Activated T-helper 17 cell treated with anti-CD3 and anti-CD28 coated beads, Interleukin-2, amount 50 U/mL, for 72 hours (primary cell): ENCODE data around the gene LAMA5. TPM values are rescaled to one million over a fixed set of nuclear protein-coding genes. Genes with fewer than 3 reads are reported as not detected.

Experiments
- ATAC-seq: fragments of 150-1000 bp; cut with Tn5 transposase; replicated peaks from 2 replicates; pipeline ENCODE4 v1.10.0; 2021; ENCODE audit warnings: mild to moderate bottlenecking, moderate library complexity
- H3K27ac Mint-ChIP-seq: one replicate; pipeline ENCODE4 v1.8.0; 2022; ENCODE audit warnings: mixed read lengths
- H3K27me3 Mint-ChIP-seq: one replicate; pipeline ENCODE4 v1.8.0; 2022; ENCODE audit warnings: mixed read lengths
- H3K36me3 Mint-ChIP-seq: one replicate; pipeline ENCODE4 v1.8.0; 2022; ENCODE audit warnings: low read depth, mild to moderate bottlenecking, mixed read lengths
- H3K4me1 Mint-ChIP-seq: one replicate; pipeline ENCODE4 v1.8.0; 2022; ENCODE audit warnings: mixed read lengths
- H3K4me3 Mint-ChIP-seq: one replicate; pipeline ENCODE4 v1.8.0; 2022; ENCODE audit warnings: mild to moderate bottlenecking, mixed read lengths
- H3K9me3 Mint-ChIP-seq: one replicate; pipeline ENCODE4 v1.8.0; 2022; ENCODE audit warnings: mixed read lengths
- total RNA-seq, 2 donors: library from RNA; stranded (reverse); gene quantifications; one replicate each; pipeline ENCODE4 v1.2.3, GENCODE V29; 2022

Gene LAMA5
- total RNA-seq, 2 donors from 2014 or later: 0.29 to 0.39 TPM

DNA sequence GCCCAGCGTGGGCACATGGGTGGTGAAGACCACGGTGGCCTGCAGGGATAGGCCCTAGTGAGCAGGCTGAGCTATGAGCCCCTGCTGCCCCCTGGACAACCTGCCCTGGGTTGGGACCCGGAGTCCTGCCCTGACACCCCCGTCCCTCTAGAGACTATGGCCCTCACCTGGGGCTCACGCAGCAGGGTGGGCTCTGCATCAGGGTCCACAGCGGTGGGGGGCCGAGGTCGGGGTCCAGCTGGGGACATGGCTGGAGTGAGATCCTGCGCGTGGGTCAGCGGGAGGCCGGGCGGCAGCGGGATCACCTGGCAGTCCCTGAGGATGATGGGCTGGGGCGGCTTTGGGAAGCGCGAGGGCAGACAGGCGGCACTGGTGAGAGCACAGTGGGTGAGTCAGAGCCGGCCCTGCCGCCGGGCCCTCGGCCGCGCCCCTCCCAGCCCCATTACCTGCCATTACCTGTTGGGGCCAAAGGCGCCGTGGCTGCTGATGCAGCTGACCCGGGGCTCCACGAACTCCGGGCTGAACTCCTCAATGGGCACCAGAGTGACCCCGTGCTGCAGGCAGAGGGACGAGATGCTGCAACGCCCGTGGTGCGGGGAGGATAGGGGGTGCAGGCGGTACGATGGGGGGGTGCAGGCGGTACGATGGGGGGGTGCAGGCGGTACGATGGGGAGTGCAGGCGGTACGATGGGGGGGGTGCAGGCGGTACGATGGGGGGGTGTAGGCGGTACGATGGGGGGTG is 36.4 kb downstream of the LAMA5 start:
- Mint-ChIP-seq H3K9me3 (no peaks in the 10 kb centered on the region), H3K36me3 (no peaks in the 10 kb centered on the region), H3K4me3 (no peak overlapping the region), H3K27ac (no peak overlapping the region), H3K27me3 (no peaks in the 10 kb centered on the region), H3K4me1 (no peaks in the 10 kb centered on the region)
- no peak for ATAC-seq

DNA sequence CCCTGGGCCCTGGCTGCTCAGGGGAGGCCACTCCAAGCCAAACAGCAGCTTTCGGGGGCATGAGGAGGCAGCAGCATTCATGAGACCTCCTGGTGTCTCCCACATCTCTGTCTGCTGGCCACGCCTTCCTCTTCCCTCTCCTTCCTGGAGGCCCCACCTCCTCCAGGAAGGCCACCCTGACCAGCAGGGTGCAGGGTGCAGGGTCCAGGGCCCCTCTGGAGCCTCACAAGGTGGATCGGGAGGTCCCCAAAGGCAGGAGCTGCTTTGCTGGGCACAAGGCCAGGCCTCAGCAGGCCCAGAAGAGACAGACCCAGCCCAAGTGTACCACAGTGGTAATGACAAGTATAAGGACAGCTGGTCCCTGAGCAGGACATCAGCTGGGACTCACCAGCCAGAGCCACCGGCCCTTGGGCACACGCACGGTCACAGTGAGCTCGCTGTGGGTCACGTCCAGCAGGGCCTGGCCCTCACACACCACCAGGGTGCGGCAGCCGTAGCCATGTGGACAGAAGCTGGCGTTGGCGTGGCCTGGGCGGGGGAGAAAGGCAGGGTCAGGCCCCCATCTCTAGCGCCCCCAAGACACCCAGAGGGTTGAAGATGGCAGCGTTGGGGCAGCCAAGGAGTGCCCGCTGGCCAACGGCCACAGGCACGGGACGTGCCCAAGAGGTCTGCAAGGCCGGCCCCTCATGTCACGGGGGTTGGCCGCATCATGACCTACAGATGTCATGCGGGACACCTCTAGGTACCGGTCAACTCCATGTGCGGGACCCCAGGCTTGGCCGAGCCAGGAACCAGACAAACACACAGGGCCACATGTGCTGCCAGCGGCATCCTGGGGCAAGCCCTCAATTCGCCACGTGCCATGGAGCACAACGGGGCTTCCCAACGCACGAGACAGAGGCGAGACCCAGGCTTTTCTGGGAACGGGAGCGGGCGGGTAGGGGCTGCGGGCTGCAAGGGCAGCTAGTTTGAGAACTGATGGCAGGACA is 37.4 kb downstream of the LAMA5 start:
- H3K4me1 Mint-ChIP-seq: no peaks in the 10 kb centered on the region
- ATAC-seq: no peak

DNA sequence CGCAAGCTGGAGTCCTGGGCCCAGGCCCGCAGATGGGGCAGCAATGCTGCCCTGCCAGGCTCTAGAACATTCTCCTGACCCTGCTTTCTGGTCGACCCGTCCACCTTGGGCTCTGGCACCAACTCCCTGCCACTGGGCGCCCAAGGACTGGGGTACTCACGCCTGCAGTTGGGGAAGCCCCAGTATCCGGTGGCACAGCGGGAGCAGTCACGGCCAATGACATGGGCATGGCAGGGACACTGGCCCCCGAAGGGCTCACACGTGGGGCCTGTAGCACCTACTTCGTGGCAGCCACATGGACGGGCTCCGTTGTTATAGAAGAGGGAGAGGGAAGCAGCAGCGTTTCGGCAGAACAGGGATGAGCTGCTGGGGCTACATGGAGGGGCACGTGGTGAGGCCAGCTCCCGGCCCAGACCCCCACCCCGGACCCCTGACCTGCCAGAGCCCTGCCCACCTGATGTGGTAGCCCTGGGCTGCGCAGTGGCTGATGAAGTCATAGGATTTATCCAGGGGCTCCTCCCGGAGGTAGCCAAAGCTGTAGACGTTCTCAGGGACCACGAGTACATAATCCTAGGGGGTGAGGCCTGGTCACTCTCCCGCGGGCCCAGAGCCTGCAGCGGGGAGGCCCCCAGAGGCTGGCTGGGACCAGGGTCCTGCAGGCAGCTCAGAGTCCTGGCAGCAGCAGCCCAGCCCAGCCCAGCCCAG is 38.3 kb downstream of the LAMA5 start:
- H3K4me3 Mint-ChIP-seq: no peak overlapping the region
- H3K9me3 Mint-ChIP-seq: no peaks in the 10 kb centered on the region
- H3K27me3 Mint-ChIP-seq: no peaks in the 10 kb centered on the region
- no peak overlapping the region for H3K27ac Mint-ChIP-seq
- no peak for ATAC-seq
- no peaks in the 10 kb centered on the region for H3K36me3 Mint-ChIP-seq
- H3K4me1 Mint-ChIP-seq: no peaks in the 10 kb centered on the region

More for the DNA sequence above, 37.4 kb downstream of the LAMA5 start:
- Mint-ChIP-seq H3K4me3 (no peak overlapping the region), H3K9me3 (no peaks in the 10 kb centered on the region), H3K36me3 (no peaks in the 10 kb centered on the region), H3K27me3 (no peaks in the 10 kb centered on the region), H3K27ac (no peak overlapping the region)

DNA sequence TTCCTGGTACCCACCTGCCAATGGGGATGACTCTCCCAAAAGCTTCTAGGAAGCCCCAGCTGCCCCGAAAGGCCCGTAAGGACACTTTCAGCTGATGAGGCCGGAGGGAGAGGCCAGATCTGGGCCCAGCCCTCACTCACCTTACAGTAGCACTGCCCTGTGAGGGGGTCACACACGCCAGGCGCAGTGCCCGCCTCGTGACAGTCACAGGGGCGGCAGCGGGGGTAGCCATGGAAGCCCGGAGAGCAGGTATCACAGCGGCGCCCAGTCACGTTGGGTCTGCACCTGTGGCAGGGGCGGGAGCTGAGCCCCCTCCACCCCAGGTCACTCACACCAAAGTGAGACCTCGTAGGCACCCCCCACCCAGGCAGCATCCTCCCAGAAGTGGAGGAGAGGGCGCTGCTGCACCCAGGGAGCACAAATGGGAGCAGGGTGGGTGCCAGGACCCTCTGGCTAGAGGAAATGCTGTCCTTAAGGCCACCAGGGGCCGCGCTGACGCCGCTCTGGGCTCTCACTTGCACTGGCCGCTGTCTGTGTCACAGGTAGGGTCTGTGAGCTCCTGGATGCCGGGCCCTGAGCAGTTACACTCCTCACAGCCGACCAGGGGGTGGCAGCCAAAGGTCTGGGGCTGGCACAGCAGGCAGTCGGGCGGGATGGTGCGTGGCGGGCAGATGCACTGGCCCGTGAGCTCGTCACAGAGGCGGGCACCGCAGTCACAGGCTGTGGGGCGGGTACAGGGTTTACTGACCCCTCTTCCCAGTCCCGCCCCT is 39.2 kb downstream of the LAMA5 start:
- H3K4me1 Mint-ChIP-seq: no peaks in the 10 kb centered on the region
- H3K9me3 Mint-ChIP-seq: no peaks in the 10 kb centered on the region
- ATAC-seq: no peak
- no peak overlapping the region for H3K4me3 Mint-ChIP-seq
- H3K27me3 Mint-ChIP-seq: no peaks in the 10 kb centered on the region
- no peak overlapping the region for H3K27ac Mint-ChIP-seq
- no peaks in the 10 kb centered on the region for H3K36me3 Mint-ChIP-seq

DNA sequence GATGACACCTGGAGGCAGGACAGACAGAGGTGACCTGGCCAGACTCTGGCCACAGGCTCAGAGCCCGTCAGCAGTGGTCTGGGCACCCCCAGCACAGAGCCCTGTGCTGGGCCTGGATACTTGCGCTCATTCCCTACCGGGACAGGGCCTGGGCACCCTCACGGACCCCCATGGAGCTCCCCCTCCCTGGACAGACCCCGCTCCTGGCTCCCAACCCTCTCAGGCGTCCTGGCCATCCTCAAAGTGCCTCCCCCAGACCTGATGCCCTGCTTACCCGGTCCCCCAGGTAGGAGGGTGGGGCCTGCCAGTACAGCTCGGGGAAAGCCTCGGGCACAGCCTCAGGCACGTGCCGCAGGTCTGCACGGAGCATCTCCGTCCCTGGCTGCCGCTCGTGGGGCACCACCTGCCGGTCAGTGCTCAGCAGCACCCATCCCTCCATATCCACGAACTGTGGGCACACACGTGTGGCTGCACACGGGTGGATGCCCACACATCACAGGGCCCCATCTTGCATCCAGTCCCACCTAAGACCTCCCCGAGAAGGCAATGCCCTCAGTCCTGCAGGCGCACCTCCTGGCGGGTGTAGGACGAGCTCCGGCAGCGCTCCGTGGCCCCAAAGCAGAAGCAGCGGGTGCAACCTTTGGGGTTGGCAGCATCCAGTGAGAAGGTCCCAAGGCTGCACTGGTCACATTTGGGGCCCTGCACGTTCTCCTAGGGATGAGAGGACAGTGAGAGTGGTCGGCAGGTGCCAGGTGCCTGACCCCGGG is 40.0 kb downstream of the LAMA5 start:
- ATAC-seq: no peak
- Mint-ChIP-seq H3K9me3 (no peaks in the 10 kb centered on the region), H3K4me1 (no peaks in the 10 kb centered on the region), H3K36me3 (no peaks in the 10 kb centered on the region), H3K27me3 (no peaks in the 10 kb centered on the region), H3K27ac (no peak overlapping the region), H3K4me3 (no peak overlapping the region)

DNA sequence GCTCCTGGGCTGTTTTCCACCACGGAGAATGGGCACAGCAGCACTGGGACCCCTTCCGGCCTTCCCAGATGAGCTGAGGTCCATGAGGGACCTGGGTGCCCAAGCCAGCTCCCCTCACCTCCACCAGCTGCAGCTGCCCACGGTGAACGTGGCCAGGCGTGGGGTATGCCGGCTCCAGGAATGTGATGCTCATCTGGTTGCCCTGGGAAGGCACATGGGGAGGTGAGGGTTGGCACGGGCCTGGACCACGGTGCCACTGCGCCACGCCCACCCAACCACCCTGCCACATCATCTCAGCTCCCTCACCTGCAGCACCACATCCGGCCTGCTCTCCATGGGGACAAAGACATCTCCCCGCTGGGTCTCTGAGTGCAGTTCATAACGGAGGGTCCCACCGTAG is 40.6 kb downstream of the LAMA5 start:
- H3K9me3 Mint-ChIP-seq: no peaks in the 10 kb centered on the region
- ATAC-seq: no peak
- H3K27ac Mint-ChIP-seq: no peak overlapping the region
- H3K36me3 Mint-ChIP-seq: no peaks in the 10 kb centered on the region
- no peaks in the 10 kb centered on the region for H3K27me3 Mint-ChIP-seq
- H3K4me1 Mint-ChIP-seq: no peaks in the 10 kb centered on the region
- no peak overlapping the region for H3K4me3 Mint-ChIP-seq

DNA sequence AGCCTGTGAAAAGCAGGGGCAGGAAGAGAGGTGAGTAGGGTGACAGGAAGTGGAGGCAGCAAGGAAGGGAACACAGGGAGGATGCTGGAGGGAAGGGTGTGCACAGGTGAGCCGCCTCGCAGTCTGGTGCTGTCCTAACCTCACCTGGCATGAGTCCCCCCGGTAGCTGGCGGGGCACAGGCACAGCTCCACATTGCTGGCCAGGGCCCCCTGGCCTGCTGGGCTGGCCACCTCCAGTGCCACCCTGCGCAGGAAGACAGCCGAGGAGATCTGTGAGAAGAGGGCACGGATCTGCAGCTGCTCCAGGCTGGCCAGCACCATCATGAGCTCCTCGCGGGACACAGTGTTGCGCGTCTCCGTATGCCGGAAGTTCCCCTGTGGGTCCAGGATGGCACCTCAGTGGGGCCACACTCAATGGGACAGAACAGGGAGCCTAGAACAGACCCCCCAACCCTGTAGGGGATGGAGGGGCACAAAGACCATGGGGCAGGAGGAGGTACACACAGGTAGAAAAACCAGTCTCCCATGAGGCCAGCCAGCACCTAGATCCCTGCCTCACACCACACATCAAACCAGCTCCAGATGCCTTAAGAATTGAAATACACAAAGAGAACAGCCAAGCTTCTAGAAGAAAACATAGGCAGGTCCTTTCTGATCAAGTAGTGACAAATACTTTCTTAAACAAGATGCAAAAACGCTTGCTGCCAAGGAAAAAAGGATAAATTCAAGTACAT is 41.8 kb downstream of the LAMA5 start:
- H3K9me3 Mint-ChIP-seq: no peaks in the 10 kb centered on the region
- no peaks in the 10 kb centered on the region for H3K4me1 Mint-ChIP-seq
- no peak overlapping the region for H3K27ac Mint-ChIP-seq
- H3K27me3 Mint-ChIP-seq: no peaks in the 10 kb centered on the region
- no peak overlapping the region for H3K4me3 Mint-ChIP-seq
- ATAC-seq: no peak
- no peaks in the 10 kb centered on the region for H3K36me3 Mint-ChIP-seq

DNA sequence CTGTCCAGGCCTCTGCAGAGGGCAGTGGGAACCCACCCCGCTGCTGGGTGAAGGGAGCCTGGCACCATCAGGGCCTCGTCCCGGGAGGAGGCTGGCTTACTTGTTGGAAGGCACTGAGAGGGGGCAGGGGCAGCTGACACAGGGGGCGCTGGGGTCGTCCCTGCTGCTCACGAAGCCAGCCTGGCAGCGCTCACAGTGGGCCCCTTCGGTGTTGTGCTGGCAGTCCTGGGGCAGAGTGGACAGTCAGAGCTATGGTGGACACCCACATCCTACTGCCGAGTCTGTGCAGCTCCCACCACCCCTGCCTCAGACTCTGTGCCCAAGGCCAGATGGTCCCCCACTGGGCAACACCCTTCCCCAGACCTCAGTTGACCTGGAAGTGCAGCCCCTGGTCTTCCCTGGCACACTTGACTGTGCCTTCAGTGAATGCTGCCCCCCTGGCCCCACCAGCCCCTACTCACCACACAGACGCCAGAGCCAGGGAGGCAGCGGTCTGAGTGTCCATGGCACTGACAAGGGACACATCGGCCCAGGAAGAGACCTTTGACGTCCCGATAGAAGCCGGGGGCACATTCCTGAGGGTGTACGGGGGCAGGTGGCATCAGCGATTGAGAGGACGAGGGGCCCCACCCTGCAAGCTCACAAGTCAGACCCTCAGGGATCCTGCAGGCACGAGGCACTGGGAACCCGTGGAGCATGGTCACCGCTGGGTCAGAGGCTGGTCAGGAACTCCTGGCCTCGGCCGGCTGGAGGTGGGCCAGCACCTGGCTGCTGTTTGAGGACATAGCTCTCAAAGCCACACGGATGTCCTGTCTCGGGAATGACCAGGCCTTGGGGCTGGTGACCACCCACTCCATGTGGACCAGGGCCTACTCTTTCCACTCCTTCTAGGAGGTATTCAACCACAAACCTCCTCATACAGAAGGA is 42.9 kb downstream of the LAMA5 start:
- ATAC-seq: no peak
- Mint-ChIP-seq H3K36me3 (no peaks in the 10 kb centered on the region), H3K27ac (no peak overlapping the region), H3K4me1 (no peaks in the 10 kb centered on the region), H3K4me3 (no peak overlapping the region), H3K9me3 (no peaks in the 10 kb centered on the region), H3K27me3 (no peaks in the 10 kb centered on the region)

DNA sequence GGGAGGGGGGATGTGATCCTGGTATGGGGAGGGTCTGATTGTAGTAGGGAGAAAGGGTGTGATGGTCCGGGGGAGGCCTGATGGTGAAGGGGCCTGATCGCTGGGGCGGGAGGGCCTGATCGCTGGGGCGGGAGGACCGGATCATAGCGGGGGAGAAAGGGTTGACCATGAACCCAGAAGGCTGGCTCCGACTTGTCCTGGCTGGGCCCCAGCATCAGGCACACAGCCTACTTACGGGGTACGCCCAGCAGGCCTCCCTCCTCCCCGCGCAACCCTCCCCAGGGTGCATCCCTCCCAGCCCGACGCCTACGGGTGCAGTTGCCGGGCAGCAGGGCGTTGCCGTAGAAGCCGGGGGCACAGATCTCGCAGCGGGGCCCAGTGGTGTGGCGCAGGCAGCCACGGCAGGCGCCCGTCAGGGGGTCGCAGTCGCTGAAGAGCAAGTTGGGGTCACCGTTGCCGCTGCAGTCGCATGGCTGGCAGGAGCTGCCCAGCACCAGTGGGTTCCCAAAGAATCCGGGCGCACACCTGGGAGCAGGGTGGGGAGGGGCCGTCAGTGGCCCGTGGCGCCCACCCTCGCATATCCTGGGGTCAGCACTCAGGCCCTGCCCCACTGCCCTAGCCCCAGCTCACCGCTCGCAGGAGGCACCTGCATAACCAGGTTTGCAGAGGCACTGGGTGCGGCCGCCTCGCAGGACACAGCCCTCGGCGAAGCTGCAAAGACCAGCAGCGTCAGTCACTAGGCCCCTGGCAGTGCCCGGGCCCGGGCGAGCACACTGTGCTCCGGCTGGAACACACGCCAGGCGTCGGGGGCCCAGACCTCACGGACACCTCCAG is 43.7 kb downstream of the LAMA5 start:
- H3K27ac Mint-ChIP-seq: no peak overlapping the region
- H3K4me3 Mint-ChIP-seq: no peak overlapping the region
- ATAC-seq: no peak
- H3K4me1 Mint-ChIP-seq: no peaks in the 10 kb centered on the region
- H3K9me3 Mint-ChIP-seq: no peaks in the 10 kb centered on the region
- no peaks in the 10 kb centered on the region for H3K27me3 Mint-ChIP-seq
- no peaks in the 10 kb centered on the region for H3K36me3 Mint-ChIP-seq

DNA sequence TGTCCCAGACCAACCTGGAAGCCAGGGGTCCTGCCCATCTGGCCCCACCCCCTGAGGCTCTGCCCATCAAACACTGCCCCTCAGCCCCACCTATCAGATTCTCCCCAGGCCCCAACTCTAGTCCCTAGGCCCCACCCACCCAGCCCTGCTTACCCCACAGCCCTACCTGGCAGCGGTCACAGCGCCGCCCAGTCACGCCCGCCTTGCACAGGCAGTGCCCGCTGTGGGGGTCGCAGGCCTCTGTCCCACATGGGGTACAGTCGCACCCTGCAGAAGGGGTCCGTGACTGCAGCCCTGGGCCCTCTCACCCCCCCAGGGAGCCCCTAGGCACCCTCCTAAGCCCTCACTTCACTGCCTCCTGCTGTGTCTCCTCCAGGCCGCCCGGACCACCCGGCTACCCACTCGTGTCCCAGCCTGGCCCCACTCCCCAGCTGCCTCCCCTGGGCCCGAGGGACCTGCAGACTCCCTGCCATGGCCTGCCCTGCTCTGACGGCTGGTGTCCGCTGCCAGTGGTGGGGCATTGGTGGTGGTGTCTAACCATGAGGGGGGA is 44.5 kb downstream of the LAMA5 start:
- no peak overlapping the region for H3K4me3 Mint-ChIP-seq
- no peak for ATAC-seq
- no peaks in the 10 kb centered on the region for H3K36me3 Mint-ChIP-seq
- H3K27me3 Mint-ChIP-seq: no peaks in the 10 kb centered on the region
- no peaks in the 10 kb centered on the region for H3K4me1 Mint-ChIP-seq
- H3K9me3 Mint-ChIP-seq: no peaks in the 10 kb centered on the region
- no peak overlapping the region for H3K27ac Mint-ChIP-seq

DNA sequence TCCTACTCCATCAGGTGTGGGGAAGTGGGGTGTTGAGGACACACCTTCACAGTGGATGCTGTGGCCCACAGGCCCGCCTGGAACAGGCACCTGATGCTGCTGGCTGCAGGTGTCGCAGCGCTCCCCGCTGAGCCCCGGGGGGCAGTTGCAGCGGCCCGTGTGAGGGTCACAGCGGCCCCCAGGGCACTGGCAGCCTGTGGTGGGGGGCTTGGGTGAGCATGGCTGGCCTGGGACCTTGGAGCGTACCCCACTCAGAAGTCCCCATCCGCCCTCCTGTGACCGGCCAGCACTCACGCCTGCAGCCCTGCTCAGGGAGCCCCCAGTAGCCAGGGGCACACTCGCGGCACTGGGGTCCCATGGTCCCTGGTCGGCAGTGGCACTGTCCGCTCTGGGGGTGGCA is 45.1 kb downstream of the LAMA5 start:
- no peak for ATAC-seq
- Mint-ChIP-seq H3K4me1 (no peaks in the 10 kb centered on the region), H3K9me3 (no peaks in the 10 kb centered on the region), H3K27ac (no peak overlapping the region), H3K36me3 (no peaks in the 10 kb centered on the region), H3K4me3 (no peak overlapping the region), H3K27me3 (no peaks in the 10 kb centered on the region)
